ENCODE data around the gene TGFA.

GRCh38 chr2:70479816-70480215 is 73.8 kb downstream of the TGFA start:
- TF ChIP-seq CTCF (conservative IDR thresholded peaks at IDR 0.05; ENCODE audit: low read length) (no peak), EZH2phosphoT487 (IDR thresholded peaks at IDR 0.05; ENCODE audit: borderline replicate concordance) (no peak)
